ENCODE data around the gene RPS6KA1.

- TF ChIP-seq POLR2A (IDR thresholded peaks at IDR 0.05), result no peak
- TF ChIP-seq, protein P1, sequence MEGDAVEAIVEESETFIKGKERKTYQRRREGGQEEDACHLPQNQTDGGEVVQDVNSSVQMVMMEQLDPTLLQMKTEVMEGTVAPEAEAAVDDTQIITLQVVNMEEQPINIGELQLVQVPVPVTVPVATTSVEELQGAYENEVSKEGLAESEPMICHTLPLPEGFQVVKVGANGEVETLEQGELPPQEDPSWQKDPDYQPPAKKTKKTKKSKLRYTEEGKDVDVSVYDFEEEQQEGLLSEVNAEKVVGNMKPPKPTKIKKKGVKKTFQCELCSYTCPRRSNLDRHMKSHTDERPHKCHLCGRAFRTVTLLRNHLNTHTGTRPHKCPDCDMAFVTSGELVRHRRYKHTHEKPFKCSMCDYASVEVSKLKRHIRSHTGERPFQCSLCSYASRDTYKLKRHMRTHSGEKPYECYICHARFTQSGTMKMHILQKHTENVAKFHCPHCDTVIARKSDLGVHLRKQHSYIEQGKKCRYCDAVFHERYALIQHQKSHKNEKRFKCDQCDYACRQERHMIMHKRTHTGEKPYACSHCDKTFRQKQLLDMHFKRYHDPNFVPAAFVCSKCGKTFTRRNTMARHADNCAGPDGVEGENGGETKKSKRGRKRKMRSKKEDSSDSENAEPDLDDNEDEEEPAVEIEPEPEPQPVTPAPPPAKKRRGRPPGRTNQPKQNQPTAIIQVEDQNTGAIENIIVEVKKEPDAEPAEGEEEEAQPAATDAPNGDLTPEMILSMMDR (IDR thresholded peaks at IDR 0.05), result no peak
Measured at GRCh38 chr1:26529405-26529654, 231 bp upstream of the RPS6KA1 start.

Measured in tibial nerve (tissue), 3 donors.